HepG2 (cell line): ENCODE results near the gene DTX2. TPM values are rescaled to one million over a fixed set of nuclear protein-coding genes. Genes with fewer than 3 reads are reported as not detected.
A peak's percentile ranks its signal among the peaks of the same experiment; 100 is the strongest.

Experiments
- ARID4A ChIP-seq: sonication (generic); formaldehyde crosslinking; IDR thresholded peaks from 2 replicates; pipeline ENCODE4 v1.5.0; 2020; ENCODE audit warnings: mild to moderate bottlenecking, missing genetic modification reagents, borderline replicate concordance
- CAMTA2 ChIP-seq: sonication (generic); formaldehyde crosslinking; IDR thresholded peaks from 2 replicates; pipeline ENCODE4 v1.4.0; 2020; ENCODE audit warnings: mild to moderate bottlenecking, missing genetic modification reagents, borderline replicate concordance
- CEBPB ChIP-seq: IDR thresholded peaks from 2 replicates; pipeline ENCODE4 v1.6.1; 2011; ENCODE audit warnings: low read depth, low read length, improper control_type of control experiment, borderline replicate concordance
- CHCHD3 ChIP-seq: sonication (generic); formaldehyde crosslinking; IDR thresholded peaks from 2 replicates; pipeline ENCODE4 v1.8.0; 2022; ENCODE audit warnings: mild to moderate bottlenecking, missing genetic modification reagents, moderate library complexity
- FOXK1 ChIP-seq: sonication (generic); formaldehyde crosslinking; IDR thresholded peaks from 2 replicates; pipeline ENCODE4 v1.4.0; 2020; ENCODE audit warnings: low read depth, missing genetic modification reagents, borderline replicate concordance
- NFE2 ChIP-seq: sonication (generic); formaldehyde crosslinking; IDR thresholded peaks from 2 replicates; pipeline ENCODE4 v1.4.0; 2020; ENCODE audit warnings: missing genetic modification reagents
- NFYC ChIP-seq: IDR thresholded peaks from 2 replicates; pipeline ENCODE4 v1.6.1; 2016; ENCODE audit warnings: missing genetic modification reagents, missing compliant biosample characterization
- SP140L ChIP-seq: sonication (generic); formaldehyde crosslinking; IDR thresholded peaks from 2 replicates; pipeline ENCODE4 v1.4.0; 2020; ENCODE audit warnings: missing genetic modification reagents, borderline replicate concordance
- WIZ ChIP-seq: sonication (generic); formaldehyde crosslinking; IDR thresholded peaks from 2 replicates; pipeline ENCODE4 v1.5.1; 2020; ENCODE audit warnings: mild to moderate bottlenecking, missing genetic modification reagents
- ZNF280B ChIP-seq: sonication (generic); formaldehyde crosslinking; IDR thresholded peaks from 2 replicates; pipeline ENCODE4 v1.5.0; 2020; ENCODE audit warnings: missing genetic modification reagents, mild to moderate bottlenecking, borderline replicate concordance
- ZNF530 ChIP-seq: sonication (generic); formaldehyde crosslinking; IDR thresholded peaks from 2 replicates; pipeline ENCODE4 v1.5.0; 2020; ENCODE audit warnings: low read depth, mild to moderate bottlenecking, missing genetic modification reagents
- ZNF629 ChIP-seq: sonication (generic); formaldehyde crosslinking; conservative IDR thresholded peaks from 2 replicates; pipeline ENCODE4 v1.5.0; 2020; ENCODE audit warnings: missing genetic modification reagents
- ZNF792 ChIP-seq: IDR thresholded peaks from 2 replicates; pipeline ENCODE4 v1.6.1; 2016
- polyA plus RNA-seq, 8 experiments: library from polyadenylated mRNA; depleted of rRNA in 3 of 8; stranded (reverse) in 7 of 8; unstranded in 1 of 8; fragments of >200 nt; fragmentation: Illumina TruSeq in 4 of 8; extraction: Trizol in 4 of 8; gene quantifications; 2 replicates each; pipeline versions ENCODE4 v1.2.1 to v1.2.3, GENCODE V29; 2011 to 2016; ENCODE audit warnings: low read depth in 4 of 8, missing spikeins in 1 of 8, mixed read lengths in 1 of 8; ENCODE audit not compliant: insufficient read depth in 1 of 8
- total RNA-seq, 5 experiments: library from RNA; depleted of rRNA; stranded (reverse); fragments of >200 nt; fragmentation: Illumina TruSeq; extraction: Trizol; gene quantifications; 2 replicates each; pipeline ENCODE4 v1.2.3, GENCODE V29; 2016; ENCODE audit warnings: low read depth in 1 of 5
- TF ChIP-seq, protein P1 (sequence below): sonication (generic); formaldehyde crosslinking; IDR thresholded peaks from 2 replicates; pipeline ENCODE4 v1.4.0; 2020; ENCODE audit warnings: low read depth, mild to moderate bottlenecking, missing genetic modification reagents
- TF ChIP-seq, protein P2 (sequence below): sonication (generic); formaldehyde crosslinking; IDR thresholded peaks from 2 replicates; pipeline ENCODE4 v1.5.0; 2020; ENCODE audit warnings: mild to moderate bottlenecking, missing genetic modification reagents, borderline replicate concordance

DTX2 gene
- total and polyA plus RNA-seq, 2 of the 13 experiments (the other 11 are each of a cell fraction or from before 2014, with no cell fraction given), result 5.5 to 6.2 TPM

- TF ChIP-seq ARID4A (CRISPR knock-in tag) (0 out of 2 replicates have a peak, but pooled peaks have one; percentile 42), ZNF792 (peak; percentile 58; the same call in 1 of the 2 replicates), NFE2 (no peak), ZNF530 (no peak), NFYC (CRISPR knock-in tag) (no peak), FOXK1 (no peak), CEBPB (no peak), WIZ (CRISPR knock-in tag) (no peak), ZNF280B (CRISPR knock-in tag) (peak; percentile 94), SP140L (CRISPR knock-in tag) (no peak), CHCHD3 (CRISPR knock-in tag) (no peak), ZNF629 (CRISPR knock-in tag) (no peak), CAMTA2 (CRISPR knock-in tag) (0 out of 2 replicates have a peak, but pooled peaks have one; percentile 58)
- TF ChIP-seq, protein P1, sequence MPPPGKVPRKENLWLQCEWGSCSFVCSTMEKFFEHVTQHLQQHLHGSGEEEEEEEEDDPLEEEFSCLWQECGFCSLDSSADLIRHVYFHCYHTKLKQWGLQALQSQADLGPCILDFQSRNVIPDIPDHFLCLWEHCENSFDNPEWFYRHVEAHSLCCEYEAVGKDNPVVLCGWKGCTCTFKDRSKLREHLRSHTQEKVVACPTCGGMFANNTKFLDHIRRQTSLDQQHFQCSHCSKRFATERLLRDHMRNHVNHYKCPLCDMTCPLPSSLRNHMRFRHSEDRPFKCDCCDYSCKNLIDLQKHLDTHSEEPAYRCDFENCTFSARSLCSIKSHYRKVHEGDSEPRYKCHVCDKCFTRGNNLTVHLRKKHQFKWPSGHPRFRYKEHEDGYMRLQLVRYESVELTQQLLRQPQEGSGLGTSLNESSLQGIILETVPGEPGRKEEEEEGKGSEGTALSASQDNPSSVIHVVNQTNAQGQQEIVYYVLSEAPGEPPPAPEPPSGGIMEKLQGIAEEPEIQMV (CRISPR knock-in tag), result peak; percentile 68; the same call in 1 of the 2 replicates
- TF ChIP-seq, protein P2, sequence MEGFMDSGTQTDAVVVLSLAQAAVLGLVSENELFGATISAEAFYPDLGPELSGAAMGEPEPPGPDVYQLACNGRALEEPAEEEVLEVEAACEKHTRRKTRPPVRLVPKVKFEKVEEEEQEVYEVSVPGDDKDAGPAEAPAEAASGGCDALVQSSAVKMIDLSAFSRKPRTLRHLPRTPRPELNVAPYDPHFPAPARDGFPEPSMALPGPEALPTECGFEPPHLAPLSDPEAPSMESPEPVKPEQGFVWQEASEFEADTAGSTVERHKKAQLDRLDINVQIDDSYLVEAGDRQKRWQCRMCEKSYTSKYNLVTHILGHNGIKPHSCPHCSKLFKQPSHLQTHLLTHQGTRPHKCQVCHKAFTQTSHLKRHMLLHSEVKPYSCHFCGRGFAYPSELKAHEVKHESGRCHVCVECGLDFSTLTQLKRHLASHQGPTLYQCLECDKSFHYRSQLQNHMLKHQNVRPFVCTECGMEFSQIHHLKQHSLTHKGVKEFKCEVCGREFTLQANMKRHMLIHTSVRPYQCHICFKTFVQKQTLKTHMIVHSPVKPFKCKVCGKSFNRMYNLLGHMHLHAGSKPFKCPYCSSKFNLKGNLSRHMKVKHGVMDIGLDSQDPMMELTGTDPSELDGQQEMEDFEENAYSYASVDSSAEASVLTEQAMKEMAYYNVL, result 0 out of 2 replicates have a peak, but pooled peaks have one; percentile 49
Observed at GRCh38 chr7:76515999-76516443, 54.5 kb downstream of the DTX2 start (continued).
